GM12892 (cell line): ENCODE measurements around the gene ZIM2.

Experiments
- POLR2A ChIP-seq: IDR thresholded peaks from 2 replicates; pipeline ENCODE4 v1.6.1; 2011; ENCODE audit warnings: low read depth, low read length, control low read depth
- POLR2AphosphoS5 ChIP-seq: IDR thresholded peaks from 2 replicates; pipeline ENCODE4 v1.6.1; 2011; ENCODE audit warnings: low read depth, low read length, control low read depth
- TAF1 ChIP-seq: IDR thresholded peaks from 2 replicates; pipeline ENCODE4 v1.6.1; 2011; ENCODE audit warnings: low read depth, mild to moderate bottlenecking, control low read depth, low read length, borderline replicate concordance

- TF ChIP-seq TAF1 (no peak), POLR2A (no peak), POLR2AphosphoS5 (no peak)
These were observed 27.9 kb upstream of the ZIM2 start for GRCh38 chr19:56868446-56868845.
